AG09309 (cell line): ENCODE results near the gene CFI.

Experiments
- DNase-seq: peaks from one replicate; pipeline ENCODE4 v3.0.0-alpha.2; 2010; ENCODE audit warnings: low read depth
- H3K4me3 ChIP-seq: 2 replicates; pipeline ENCODE4 v1.5.1; 2011; ENCODE audit warnings: mild to moderate bottlenecking, low read depth, low read length, moderate library complexity; ENCODE audit not compliant: control insufficient read depth
- CTCF ChIP-seq: IDR thresholded peaks from 2 replicates; pipeline ENCODE4 v1.5.1; 2011; ENCODE audit warnings: mild to moderate bottlenecking, low read depth, low read length, inconsistent platforms; ENCODE audit not compliant: insufficient read depth, control insufficient read depth; ENCODE audit errors: missing control alignments

CFI gene

DNA sequence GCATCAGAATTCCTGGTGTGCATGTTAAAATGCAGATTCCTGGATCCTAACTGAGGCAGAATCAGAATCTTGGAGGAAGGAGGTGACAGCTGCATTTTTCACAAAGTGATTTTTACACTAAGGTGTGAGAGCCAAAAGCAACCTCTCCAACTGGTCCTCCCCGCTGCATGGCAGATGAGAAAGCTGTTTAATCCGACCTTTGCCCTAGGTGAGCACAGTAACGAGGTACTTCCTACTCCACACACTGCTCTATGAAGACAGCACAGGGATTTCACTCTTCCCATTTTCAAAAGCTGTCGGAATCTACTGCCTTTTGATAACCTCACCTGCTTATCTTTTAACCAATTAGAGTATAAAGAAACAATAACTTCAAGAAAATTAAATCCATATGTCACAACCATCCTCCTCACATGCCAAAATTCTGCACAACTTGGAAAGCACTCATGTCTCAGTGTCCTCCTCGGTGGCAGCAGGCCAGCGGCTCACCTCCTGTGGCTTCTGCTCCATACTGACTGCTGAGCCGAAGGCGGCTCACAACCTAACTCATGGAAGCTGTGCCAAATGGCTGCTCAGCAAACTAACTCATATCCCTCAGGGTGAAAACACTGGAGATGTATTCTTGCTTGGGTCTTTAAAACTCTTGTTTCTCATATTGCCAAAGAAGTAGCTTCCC, 102.1 kb downstream of the CFI start:
- TF ChIP-seq CTCF: no peak
- H3K4me3 ChIP-seq: no peak overlapping the region
- DNase-seq: no peak

- DNase-seq: no peak
- TF ChIP-seq CTCF: no peak
- no peak overlapping the region for H3K4me3 ChIP-seq
Measured at GRCh38 chr4:109698656-109699055, 103.1 kb downstream of the CFI start.

DNA sequence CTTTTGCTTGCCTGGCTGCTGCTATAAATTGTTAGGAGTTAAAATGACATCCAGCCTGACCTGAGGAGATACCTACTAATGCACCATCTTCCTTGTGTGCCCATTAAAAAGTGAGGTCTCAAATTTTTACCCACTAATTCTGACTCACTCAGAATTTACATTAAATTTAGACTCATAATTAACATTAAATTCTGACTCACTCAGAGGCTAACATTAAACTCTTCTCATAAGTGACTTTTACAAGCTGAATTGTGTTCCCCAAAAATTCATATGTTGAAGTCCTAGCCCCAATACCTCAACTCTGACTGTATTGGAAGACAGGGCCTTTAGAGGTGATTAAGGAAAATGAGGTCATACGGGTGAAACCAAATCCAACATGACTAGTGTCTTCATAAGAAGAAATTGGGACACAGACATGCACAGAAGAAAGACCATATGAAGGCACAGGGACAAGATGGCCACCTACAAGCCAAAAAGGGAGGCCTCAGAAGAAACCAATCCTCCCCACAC, 110.3 kb downstream of the CFI start:
- TF ChIP-seq CTCF: no peak

More for the DNA sequence above, 110.3 kb downstream of the CFI start:
- no peak overlapping the region for H3K4me3 ChIP-seq
- DNase-seq: no peak
